GM23338 (cell line): ENCODE data around the gene GDA. TPM values are rescaled to one million over a fixed set of nuclear protein-coding genes. Genes with fewer than 3 reads are reported as not detected.

Source experiments
- ATAC-seq: fragments of 200-7000 bp; cut with Tn5 transposase; 3 replicates; pipeline ENCODE4 v1.9.1; 2020
- DNase-seq: peaks from one replicate; pipeline ENCODE4 v3.0.0-alpha.2; 2015; ENCODE audit warnings: low spot score
- H2AFZ ChIP-seq: fragments of 200-600 bp; sonication (generic); 2 replicates; pipeline ENCODE4 v1.8.0; 2016; ENCODE audit warnings: antibody characterized with exemption, mild to moderate bottlenecking, moderate library complexity
- H3F3A ChIP-seq: fragments of 200-600 bp; sonication (generic); replicated peaks from 2 replicates; pipeline ENCODE4 v1.8.0; 2017; ENCODE audit warnings: antibody characterized with exemption, mixed run types, low read depth
- H3K27ac ChIP-seq: fragments of 200-600 bp; sonication (generic); 2 replicates; pipeline ENCODE4 v1.6.1; 2016; ENCODE audit warnings: low read depth
- H3K27me3 ChIP-seq: fragments of 200-600 bp; sonication (generic); 2 replicates; pipeline ENCODE4 v1.8.0; 2016; ENCODE audit warnings: mild to moderate bottlenecking, mixed run types, moderate library complexity; ENCODE audit not compliant: insufficient read depth
- H3K36me3 ChIP-seq: fragments of 200-600 bp; sonication (generic); 2 replicates; pipeline ENCODE4 v1.8.0; 2016; ENCODE audit warnings: mild to moderate bottlenecking; ENCODE audit not compliant: insufficient read depth
- H3K4me1 ChIP-seq: fragments of 200-600 bp; sonication (generic); 2 replicates; pipeline ENCODE4 v1.8.0; 2016; ENCODE audit warnings: mild to moderate bottlenecking, moderate library complexity; ENCODE audit not compliant: insufficient read depth
- H3K4me2 ChIP-seq: fragments of 200-600 bp; sonication (generic); 2 replicates; pipeline ENCODE4 v1.7.1; 2017; ENCODE audit warnings: mixed run types
- H3K4me3 ChIP-seq: fragments of 200-600 bp; sonication (generic); 2 replicates; pipeline ENCODE4 v1.6.1; 2016; ENCODE audit warnings: mixed run types
- H3K79me2 ChIP-seq: fragments of 200-600 bp; sonication (generic); replicated peaks from 2 replicates; pipeline ENCODE4 v1.8.0; 2017; ENCODE audit warnings: mild to moderate bottlenecking; ENCODE audit not compliant: insufficient read depth
- H3K9me2 ChIP-seq: fragments of 200-600 bp; sonication (generic); 2 replicates; pipeline ENCODE4 v1.8.0; 2017; ENCODE audit not compliant: insufficient read depth
- H4K20me1 ChIP-seq: fragments of 200-600 bp; sonication (generic); replicated peaks from 2 replicates; pipeline ENCODE4 v1.8.0; 2017; ENCODE audit warnings: mild to moderate bottlenecking; ENCODE audit not compliant: insufficient read depth
- H3K27ac Mint-ChIP-seq: 2 replicates; pipeline ENCODE4 v1.8.0; 2020; ENCODE audit warnings: inconsistent platforms, mild to moderate bottlenecking, moderate library complexity, mixed read lengths
- H3K27me3 Mint-ChIP-seq: 3 replicates; pipeline ENCODE4 v1.8.0; 2022; ENCODE audit warnings: low read depth, mild to moderate bottlenecking, moderate library complexity, mixed read lengths, inconsistent platforms; ENCODE audit not compliant: insufficient read depth, poor library complexity
- H3K36me3 Mint-ChIP-seq: 3 replicates; pipeline ENCODE4 v1.8.0; 2021; ENCODE audit warnings: low read depth, mild to moderate bottlenecking, inconsistent platforms, moderate library complexity, mixed read lengths
- H3K4me1 Mint-ChIP-seq: 3 replicates; pipeline ENCODE4 v1.8.0; 2020; ENCODE audit warnings: mild to moderate bottlenecking, inconsistent platforms, mixed read lengths
- H3K4me3 Mint-ChIP-seq: 3 replicates; pipeline ENCODE4 v1.8.0; 2021; ENCODE audit warnings: moderate library complexity, mild to moderate bottlenecking, inconsistent platforms, mixed read lengths
- H3K9me3 Mint-ChIP-seq: 3 replicates; pipeline ENCODE4 v1.8.0; 2020; ENCODE audit warnings: moderate library complexity, mild to moderate bottlenecking, inconsistent platforms, mixed read lengths
- CREB1 ChIP-seq: fragments of 250-450 bp; sonication (Bioruptor Pico); IDR thresholded peaks from 2 replicates; pipeline ENCODE4 v1.5.0; 2020; ENCODE audit warnings: low read depth, mild to moderate bottlenecking, moderate library complexity
- EZH2 ChIP-seq: fragments of 200-600 bp; sonication (generic); IDR thresholded peaks from one replicate; pipeline ENCODE4 v1.8.0; 2017; ENCODE audit warnings: antibody characterized with exemption, mild to moderate bottlenecking, low read depth; ENCODE audit not compliant: unreplicated experiment
- EZH2phosphoT487 ChIP-seq: fragments of 200-600 bp; sonication (generic); IDR thresholded peaks from one replicate; pipeline ENCODE4 v1.8.1; 2018; ENCODE audit warnings: antibody characterized with exemption; ENCODE audit not compliant: unreplicated experiment
- JUNB ChIP-seq: IDR thresholded peaks from one replicate; pipeline ENCODE4 v1.6.1; 2016; ENCODE audit warnings: antibody characterized with exemption; ENCODE audit not compliant: unreplicated experiment
- NANOG ChIP-seq: IDR thresholded peaks from 2 replicates; pipeline ENCODE4 v1.6.1; 2016; ENCODE audit warnings: antibody characterized with exemption, borderline replicate concordance
- POLR2AphosphoS5 ChIP-seq: IDR thresholded peaks from 2 replicates; pipeline ENCODE4 v1.6.1; 2016; ENCODE audit warnings: antibody characterized with exemption, low read depth
- STAT1 ChIP-seq: IDR thresholded peaks from one replicate; pipeline ENCODE4 v1.6.1; 2016; ENCODE audit warnings: antibody characterized with exemption; ENCODE audit not compliant: unreplicated experiment
- ZNF114 ChIP-seq: fragments of 250-450 bp; sonication (Bioruptor Pico); IDR thresholded peaks from 2 replicates; pipeline ENCODE4 v1.5.0; 2020; ENCODE audit warnings: mild to moderate bottlenecking, moderate library complexity
- ZNF331 ChIP-seq: fragments of 250-450 bp; sonication (Bioruptor Pico); IDR thresholded peaks from 2 replicates; pipeline ENCODE4 v1.5.0; 2020; ENCODE audit warnings: low read depth, mild to moderate bottlenecking, moderate library complexity
- polyA plus RNA-seq: library from polyadenylated mRNA; unstranded; fragments of >200 nt; fragmentation: Nextera tagmentation; extraction: Ambion mirVana; gene quantifications from 2 replicates; pipeline ENCODE4 v1.2.1, GENCODE V29; 2016
- total RNA-seq: library from RNA; depleted of rRNA; stranded (reverse); fragments of >200 nt; shearing (Covaris generic); gene quantifications from 2 replicates; pipeline ENCODE4 v1.2.3, GENCODE V29; 2014
- TF ChIP-seq, protein P1 (sequence below): fragments of 250-450 bp; sonication (Bioruptor Pico); IDR thresholded peaks from 2 replicates; pipeline ENCODE4 v1.5.0; 2020; ENCODE audit warnings: mild to moderate bottlenecking, moderate library complexity
- TF ChIP-seq, protein P2 (sequence below), 2 experiments: fragments of 200-600 bp in 1 of 2; sonication (generic) in 1 of 2; conservative IDR thresholded peaks; 2 replicates each; pipeline versions ENCODE4 v1.5.1 to v1.6.1; 2016 to 2017; ENCODE audit warnings: antibody characterized with exemption in 2 of 2, low read depth in 2 of 2, mild to moderate bottlenecking in 2 of 2, moderate library complexity in 1 of 2

Gene GDA
- total and polyA plus RNA-seq, 2 experiments from 2014 or later = 4.0 to 5.8 TPM

DNA sequence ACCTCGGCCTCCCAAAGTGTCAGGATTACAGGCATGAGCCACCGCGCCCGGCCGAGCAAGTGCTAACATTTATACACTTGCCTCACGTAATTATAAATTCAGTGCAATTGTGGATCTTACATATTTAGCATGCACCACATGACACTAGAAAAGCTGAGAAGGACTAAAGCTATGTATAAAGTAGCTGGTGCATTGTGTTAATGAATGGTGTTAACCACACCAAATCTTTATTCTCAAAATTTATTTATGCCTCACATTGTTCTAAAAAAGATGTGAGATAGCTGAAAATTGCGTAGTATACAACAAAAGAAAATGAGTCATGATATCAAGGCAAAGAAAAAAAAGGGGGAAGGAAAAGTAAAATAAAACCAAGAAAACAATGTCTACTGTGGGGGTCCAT lies 54.8 kb downstream of the GDA start:
- no peak for TF ChIP-seq ZNF114 (CRISPR knock-in tag)
- no peak for TF ChIP-seq EZH2phosphoT487
- TF ChIP-seq CREB1 = no peak
- TF ChIP-seq, protein P1, sequence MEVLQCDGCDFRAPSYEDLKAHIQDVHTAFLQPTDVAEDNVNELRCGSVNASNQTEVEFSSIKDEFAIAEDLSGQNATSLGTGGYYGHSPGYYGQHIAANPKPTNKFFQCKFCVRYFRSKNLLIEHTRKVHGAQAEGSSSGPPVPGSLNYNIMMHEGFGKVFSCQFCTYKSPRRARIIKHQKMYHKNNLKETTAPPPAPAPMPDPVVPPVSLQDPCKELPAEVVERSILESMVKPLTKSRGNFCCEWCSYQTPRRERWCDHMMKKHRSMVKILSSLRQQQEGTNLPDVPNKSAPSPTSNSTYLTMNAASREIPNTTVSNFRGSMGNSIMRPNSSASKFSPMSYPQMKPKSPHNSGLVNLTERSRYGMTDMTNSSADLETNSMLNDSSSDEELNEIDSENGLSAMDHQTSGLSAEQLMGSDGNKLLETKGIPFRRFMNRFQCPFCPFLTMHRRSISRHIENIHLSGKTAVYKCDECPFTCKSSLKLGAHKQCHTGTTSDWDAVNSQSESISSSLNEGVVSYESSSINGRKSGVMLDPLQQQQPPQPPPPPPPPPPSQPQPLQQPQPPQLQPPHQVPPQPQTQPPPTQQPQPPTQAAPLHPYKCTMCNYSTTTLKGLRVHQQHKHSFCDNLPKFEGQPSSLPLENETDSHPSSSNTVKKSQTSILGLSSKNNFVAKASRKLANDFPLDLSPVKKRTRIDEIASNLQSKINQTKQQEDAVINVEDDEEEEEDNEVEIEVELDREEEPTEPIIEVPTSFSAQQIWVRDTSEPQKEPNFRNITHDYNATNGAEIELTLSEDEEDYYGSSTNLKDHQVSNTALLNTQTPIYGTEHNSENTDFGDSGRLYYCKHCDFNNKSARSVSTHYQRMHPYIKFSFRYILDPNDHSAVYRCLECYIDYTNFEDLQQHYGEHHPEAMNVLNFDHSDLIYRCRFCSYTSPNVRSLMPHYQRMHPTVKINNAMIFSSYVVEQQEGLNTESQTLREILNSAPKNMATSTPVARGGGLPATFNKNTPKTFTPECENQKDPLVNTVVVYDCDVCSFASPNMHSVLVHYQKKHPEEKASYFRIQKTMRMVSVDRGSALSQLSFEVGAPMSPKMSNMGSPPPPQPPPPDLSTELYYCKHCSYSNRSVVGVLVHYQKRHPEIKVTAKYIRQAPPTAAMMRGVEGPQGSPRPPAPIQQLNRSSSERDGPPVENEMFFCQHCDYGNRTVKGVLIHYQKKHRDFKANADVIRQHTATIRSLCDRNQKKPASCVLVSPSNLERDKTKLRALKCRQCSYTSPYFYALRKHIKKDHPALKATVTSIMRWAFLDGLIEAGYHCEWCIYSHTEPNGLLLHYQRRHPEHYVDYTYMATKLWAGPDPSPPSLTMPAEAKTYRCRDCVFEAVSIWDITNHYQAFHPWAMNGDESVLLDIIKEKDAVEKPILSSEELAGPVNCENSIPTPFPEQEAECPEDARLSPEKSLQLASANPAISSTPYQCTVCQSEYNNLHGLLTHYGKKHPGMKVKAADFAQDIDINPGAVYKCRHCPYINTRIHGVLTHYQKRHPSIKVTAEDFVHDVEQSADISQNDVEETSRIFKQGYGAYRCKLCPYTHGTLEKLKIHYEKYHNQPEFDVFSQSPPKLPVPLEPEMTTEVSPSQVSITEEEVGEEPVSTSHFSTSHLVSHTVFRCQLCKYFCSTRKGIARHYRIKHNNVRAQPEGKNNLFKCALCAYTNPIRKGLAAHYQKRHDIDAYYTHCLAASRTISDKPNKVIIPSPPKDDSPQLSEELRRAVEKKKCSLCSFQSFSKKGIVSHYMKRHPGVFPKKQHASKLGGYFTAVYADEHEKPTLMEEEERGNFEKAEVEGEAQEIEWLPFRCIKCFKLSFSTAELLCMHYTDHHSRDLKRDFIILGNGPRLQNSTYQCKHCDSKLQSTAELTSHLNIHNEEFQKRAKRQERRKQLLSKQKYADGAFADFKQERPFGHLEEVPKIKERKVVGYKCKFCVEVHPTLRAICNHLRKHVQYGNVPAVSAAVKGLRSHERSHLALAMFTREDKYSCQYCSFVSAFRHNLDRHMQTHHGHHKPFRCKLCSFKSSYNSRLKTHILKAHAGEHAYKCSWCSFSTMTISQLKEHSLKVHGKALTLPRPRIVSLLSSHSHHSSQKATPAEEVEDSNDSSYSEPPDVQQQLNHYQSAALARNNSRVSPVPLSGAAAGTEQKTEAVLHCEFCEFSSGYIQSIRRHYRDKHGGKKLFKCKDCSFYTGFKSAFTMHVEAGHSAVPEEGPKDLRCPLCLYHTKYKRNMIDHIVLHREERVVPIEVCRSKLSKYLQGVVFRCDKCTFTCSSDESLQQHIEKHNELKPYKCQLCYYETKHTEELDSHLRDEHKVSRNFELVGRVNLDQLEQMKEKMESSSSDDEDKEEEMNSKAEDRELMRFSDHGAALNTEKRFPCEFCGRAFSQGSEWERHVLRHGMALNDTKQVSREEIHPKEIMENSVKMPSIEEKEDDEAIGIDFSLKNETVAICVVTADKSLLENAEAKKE (CRISPR knock-in tag) = no peak
- no peak for TF ChIP-seq JUNB
- TF ChIP-seq, protein P2, sequence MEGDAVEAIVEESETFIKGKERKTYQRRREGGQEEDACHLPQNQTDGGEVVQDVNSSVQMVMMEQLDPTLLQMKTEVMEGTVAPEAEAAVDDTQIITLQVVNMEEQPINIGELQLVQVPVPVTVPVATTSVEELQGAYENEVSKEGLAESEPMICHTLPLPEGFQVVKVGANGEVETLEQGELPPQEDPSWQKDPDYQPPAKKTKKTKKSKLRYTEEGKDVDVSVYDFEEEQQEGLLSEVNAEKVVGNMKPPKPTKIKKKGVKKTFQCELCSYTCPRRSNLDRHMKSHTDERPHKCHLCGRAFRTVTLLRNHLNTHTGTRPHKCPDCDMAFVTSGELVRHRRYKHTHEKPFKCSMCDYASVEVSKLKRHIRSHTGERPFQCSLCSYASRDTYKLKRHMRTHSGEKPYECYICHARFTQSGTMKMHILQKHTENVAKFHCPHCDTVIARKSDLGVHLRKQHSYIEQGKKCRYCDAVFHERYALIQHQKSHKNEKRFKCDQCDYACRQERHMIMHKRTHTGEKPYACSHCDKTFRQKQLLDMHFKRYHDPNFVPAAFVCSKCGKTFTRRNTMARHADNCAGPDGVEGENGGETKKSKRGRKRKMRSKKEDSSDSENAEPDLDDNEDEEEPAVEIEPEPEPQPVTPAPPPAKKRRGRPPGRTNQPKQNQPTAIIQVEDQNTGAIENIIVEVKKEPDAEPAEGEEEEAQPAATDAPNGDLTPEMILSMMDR (conservative IDR thresholded peaks at IDR 0.05; ENCODE audit: low read depth in 2 of 2) = no peak
- TF ChIP-seq EZH2 = no peak
- TF ChIP-seq POLR2AphosphoS5 = no peak
- no peak for TF ChIP-seq STAT1
- no peak for TF ChIP-seq NANOG
- no peak for TF ChIP-seq ZNF331 (CRISPR knock-in tag)
- H3K36me3 Mint-ChIP-seq = no peaks in the 10 kb centered on the region
- H3K27ac Mint-ChIP-seq = no peak overlapping the region
- H3F3A ChIP-seq = no peaks in the 10 kb centered on the region
- no peaks in the 10 kb centered on the region for H3K27me3 ChIP-seq
- H3K36me3 ChIP-seq = no peaks in the 10 kb centered on the region
- H3K4me3 Mint-ChIP-seq = no peak overlapping the region
- no peaks in the 10 kb centered on the region; the same call in 2 of the 3 replicates for H3K4me1 Mint-ChIP-seq
- H3K4me2 ChIP-seq = no peak overlapping the region
- peaks cover 1% of the 10 kb centered on the region for H3K27me3 Mint-ChIP-seq
- no peaks in the 10 kb centered on the region for H4K20me1 ChIP-seq
- H3K79me2 ChIP-seq = no peaks in the 10 kb centered on the region
- DNase-seq = no peak
- H3K9me3 Mint-ChIP-seq = no peaks in the 10 kb centered on the region
- H3K9me2 ChIP-seq = no peaks in the 10 kb centered on the region
- H2AFZ ChIP-seq = no peak overlapping the region
- H3K4me3 ChIP-seq = no peak overlapping the region
- no peak overlapping the region for H3K27ac ChIP-seq
- ATAC-seq = no peak
- H3K4me1 ChIP-seq = no peaks in the 10 kb centered on the region
